IMR-90 (cell line): ENCODE data around the gene ZBTB39. TPM values are rescaled to one million over a fixed set of nuclear protein-coding genes. Genes with fewer than 3 reads are reported as not detected.

ENCODE experiments used
- ATAC-seq: fragments of 200-7000 bp; cut with Tn5 transposase; 2 replicates; pipeline ENCODE4 v1.9.1; 2020; ENCODE audit warnings: low read depth, mild to moderate bottlenecking, moderate library complexity
- BruUV-seq: library from RNA; stranded (reverse); fragments of 400-500 nt; replicated peaks from 2 replicates; lab custom pipeline; 2021; lab: Mats Ljungman, UMichigan
- CTCF ChIA-PET: fragments of 300-600 bp; formaldehyde crosslinking; extraction: SDS; loops from one replicate; lab custom pipeline; 2021; ENCODE audit warnings: antibody characterized with exemption; lab: Yijun Ruan, JAX
- POLR2A ChIA-PET: fragments of 300-600 bp; sonication (Branson Sonifier 250); formaldehyde crosslinking; loops from one replicate; lab custom pipeline; 2022; ENCODE audit warnings: antibody characterized with exemption; ENCODE audit not compliant: unreplicated experiment; lab: Charles Lee
- DNase-seq: peaks from one replicate; pipeline ENCODE4 v3.0.0; 2013
- H2AFZ ChIP-seq: replicated peaks from 2 replicates; pipeline ENCODE3; 2013; ENCODE audit warnings: low read length, mild to moderate bottlenecking; ENCODE audit not compliant: poor library complexity
- H2AK5ac ChIP-seq: 2 replicates; pipeline ENCODE4 v1.6.1; 2013; ENCODE audit warnings: low read depth, low read length, inconsistent platforms
- H2AK9ac ChIP-seq: replicated peaks from 2 replicates; pipeline ENCODE3; 2013; ENCODE audit warnings: mild to moderate bottlenecking, low read depth, low read length, moderate library complexity; ENCODE audit not compliant: poor library complexity
- H2BK120ac ChIP-seq: 2 replicates; pipeline ENCODE4 v1.6.1; 2013; ENCODE audit warnings: low read depth, low read length, inconsistent platforms
- H2BK15ac ChIP-seq: 3 replicates; pipeline ENCODE4 v1.6.1; 2013; ENCODE audit warnings: low read depth, low read length, inconsistent platforms
- H2BK20ac ChIP-seq: 2 replicates; pipeline ENCODE4 v1.6.1; 2013; ENCODE audit warnings: low read depth, mild to moderate bottlenecking, inconsistent platforms, low read length, moderate library complexity
- H2BK5ac ChIP-seq: 2 replicates; pipeline ENCODE4 v1.6.1; 2013; ENCODE audit warnings: mild to moderate bottlenecking, low read depth, low read length, inconsistent platforms; ENCODE audit not compliant: poor library complexity, severe bottlenecking
- H3K14ac ChIP-seq: replicated peaks from 2 replicates; pipeline ENCODE4 v1.6.1; 2013; ENCODE audit warnings: low read depth, low read length, inconsistent platforms
- H3K18ac ChIP-seq: 2 replicates; pipeline ENCODE4 v1.6.1; 2013; ENCODE audit warnings: low read depth, low read length, control low read depth
- H3K23ac ChIP-seq: 2 replicates; pipeline ENCODE4 v1.6.1; 2013; ENCODE audit warnings: low read depth, low read length, inconsistent platforms
- H3K27ac ChIP-seq: 2 replicates; pipeline ENCODE4 v1.5.1; 2013; ENCODE audit warnings: mild to moderate bottlenecking, control low read depth, low read length; ENCODE audit not compliant: insufficient read depth
- H3K27me3 ChIP-seq: 2 replicates; pipeline ENCODE4 v1.6.1; 2013; ENCODE audit warnings: low read length; ENCODE audit not compliant: control insufficient read depth, insufficient read depth
- H3K36me3 ChIP-seq: 2 replicates; pipeline ENCODE4 v1.6.1; 2013; ENCODE audit warnings: low read length, mixed read lengths; ENCODE audit not compliant: control insufficient read depth, insufficient read depth
- H3K4ac ChIP-seq: 2 replicates; pipeline ENCODE4 v1.6.1; 2013; ENCODE audit warnings: low read depth, low read length, inconsistent platforms
- H3K4me1 ChIP-seq: 2 replicates; pipeline ENCODE4 v1.6.1; 2013; ENCODE audit warnings: low read length, mixed read lengths; ENCODE audit not compliant: control insufficient read depth, insufficient read depth
- H3K4me2 ChIP-seq: 2 replicates; pipeline ENCODE4 v1.6.1; 2013; ENCODE audit warnings: low read depth, mild to moderate bottlenecking, control low read depth, low read length, moderate library complexity
- H3K4me3 ChIP-seq: 2 replicates; pipeline ENCODE4 v1.5.1; 2013; ENCODE audit warnings: low read depth, mild to moderate bottlenecking, control low read depth, low read length, moderate library complexity; ENCODE audit not compliant: insufficient read depth
- H3K56ac ChIP-seq: 2 replicates; pipeline ENCODE4 v1.6.1; 2013; ENCODE audit warnings: low read length, inconsistent platforms; ENCODE audit not compliant: insufficient read depth; ENCODE audit errors: extremely low read depth
- H3K79me1 ChIP-seq, 2 experiments: 2 replicates each; pipeline ENCODE4 v1.6.1; 2013; ENCODE audit warnings: low read length in 2 of 2, inconsistent platforms in 1 of 2, low read depth in 1 of 2
- H3K9ac ChIP-seq: 2 replicates; pipeline ENCODE4 v1.6.1; 2013; ENCODE audit warnings: low read depth, low read length, control low read depth
- H3K9me1 ChIP-seq: 2 replicates; pipeline ENCODE4 v1.6.1; 2013; ENCODE audit warnings: low read length, inconsistent platforms; ENCODE audit not compliant: insufficient read depth
- H3K9me3 ChIP-seq: 2 replicates; pipeline ENCODE4 v1.6.1; 2013; ENCODE audit warnings: low read length; ENCODE audit not compliant: control insufficient read depth, insufficient read depth
- H4K20me1 ChIP-seq: 2 replicates; pipeline ENCODE4 v1.6.1; 2013; ENCODE audit warnings: low read length, inconsistent platforms; ENCODE audit not compliant: insufficient read depth
- H4K5ac ChIP-seq: 2 replicates; pipeline ENCODE4 v1.6.1; 2013; ENCODE audit warnings: mild to moderate bottlenecking, low read depth, low read length, control low read depth
- H4K8ac ChIP-seq, 2 experiments: 2 replicates each; pipeline ENCODE4 v1.6.1; 2013; ENCODE audit warnings: low read depth in 2 of 2, low read length in 2 of 2, control low read depth in 1 of 2, inconsistent platforms in 1 of 2
- H4K91ac ChIP-seq: 2 replicates; pipeline ENCODE4 v1.6.1; 2013; ENCODE audit warnings: low read depth, low read length, inconsistent platforms; ENCODE audit not compliant: insufficient read depth
- BHLHE40 ChIP-seq: fragments of 150-350 bp; IDR thresholded peaks from 2 replicates; pipeline ENCODE4 v1.6.1; 2016; ENCODE audit warnings: mild to moderate bottlenecking, low read depth, low read length
- CEBPB ChIP-seq: IDR thresholded peaks from 2 replicates; pipeline ENCODE4 v1.6.1; 2012; ENCODE audit warnings: low read depth, low read length, improper control_type of control experiment
- CHD1 ChIP-seq: IDR thresholded peaks from 2 replicates; pipeline ENCODE4 v1.6.1; 2012; ENCODE audit warnings: low read depth, low read length, improper control_type of control experiment
- CTCF ChIP-seq: conservative IDR thresholded peaks from 2 replicates; pipeline ENCODE4 v1.5.1; 2012; ENCODE audit warnings: mild to moderate bottlenecking, low read depth, low read length, improper control_type of control experiment
- ELK1 ChIP-seq: fragments of 150-350 bp; IDR thresholded peaks from 2 replicates; pipeline ENCODE4 v1.6.1; 2016; ENCODE audit warnings: low read depth, mild to moderate bottlenecking, low read length, moderate library complexity, borderline replicate concordance
- FOS ChIP-seq: fragments of 150-350 bp; IDR thresholded peaks from 2 replicates; pipeline ENCODE4 v1.6.1; 2016; ENCODE audit warnings: low read depth, low read length
- MAFK ChIP-seq: IDR thresholded peaks from 2 replicates; pipeline ENCODE4 v1.6.1; 2012; ENCODE audit warnings: low read depth, low read length, improper control_type of control experiment
- MAZ ChIP-seq: IDR thresholded peaks from 2 replicates; pipeline ENCODE4 v1.6.1; 2012; ENCODE audit warnings: low read depth, mild to moderate bottlenecking, low read length, improper control_type of control experiment, moderate library complexity, borderline replicate concordance
- MXI1 ChIP-seq: IDR thresholded peaks from 2 replicates; pipeline ENCODE4 v1.6.1; 2012; ENCODE audit warnings: low read depth, mild to moderate bottlenecking, low read length, moderate library complexity, borderline replicate concordance
- NFE2L2 ChIP-seq: fragments of 150-350 bp; IDR thresholded peaks from 2 replicates; pipeline ENCODE4 v1.6.1; 2016; ENCODE audit warnings: low read depth, mild to moderate bottlenecking, low read length
- POLR2A ChIP-seq: IDR thresholded peaks from 2 replicates; pipeline ENCODE4 v1.6.1; 2012; ENCODE audit warnings: mild to moderate bottlenecking, low read depth, low read length
- RCOR1 ChIP-seq: IDR thresholded peaks from 2 replicates; pipeline ENCODE4 v1.6.1; 2012; ENCODE audit warnings: mild to moderate bottlenecking, low read length, improper control_type of control experiment; ENCODE audit not compliant: insufficient replicate concordance
- RFX5 ChIP-seq: IDR thresholded peaks from 2 replicates; pipeline ENCODE4 v1.8.0; 2012; ENCODE audit warnings: low read depth, mild to moderate bottlenecking, low read length, moderate library complexity
- SMC3 ChIP-seq: fragments of 150-350 bp; IDR thresholded peaks from 2 replicates; pipeline ENCODE4 v1.6.1; 2016; ENCODE audit warnings: low read depth, mild to moderate bottlenecking, antibody characterized with exemption, low read length, moderate library complexity
- USF2 ChIP-seq: fragments of 150-350 bp; IDR thresholded peaks from 2 replicates; pipeline ENCODE4 v1.6.1; 2017; ENCODE audit warnings: mild to moderate bottlenecking, antibody characterized with exemption, low read length, low read depth
- WGBS, 2 experiments: methylation state at CpG; one replicate each; pipeline versions ENCODE4 v1.1.5 to v1.1.7; 2013; ENCODE audit warnings: missing lambda C conversion rate in 2 of 2; ENCODE audit not compliant: insufficient read length in 1 of 2; ENCODE audit errors: extremely low coverage in 2 of 2; 5-methylcytosine and 5-hydroxymethylcytosine counted together
- dilution Hi-C: fragments of 300-500 bp; cut with HindIII; formaldehyde crosslinking; loops from one replicate; pipeline ENCODE4 v1.14.3; 2018; ENCODE audit warnings: low sequenced_read_pairs; ENCODE audit not compliant: unreplicated experiment
- in situ Hi-C: fragments of 300-500 bp; cut with MboI; formaldehyde crosslinking; loops from 3 replicates; pipeline ENCODE4 v1.14.3; 2019; ENCODE audit warnings: low sequenced_read_pairs, inconsistent platforms, mixed read lengths
- intact Hi-C: fragments of 100-400 bp; cut with micrococcal nuclease; formaldehyde crosslinking; loops from 2 replicates; pipeline ENCODE4 v1.10.0; 2022
- polyA plus RNA-seq, 3 experiments: library from polyadenylated mRNA; depleted of rRNA; stranded (reverse); fragments of >200 nt; gene quantifications; 2 replicates each; pipeline ENCODE4 v1.2.3, GENCODE V29; 2012; ENCODE audit warnings: low replicate concordance in 1 of 3
- total RNA-seq: library from RNA; depleted of rRNA; stranded (reverse); fragments of >200 nt; gene quantifications from 2 replicates; pipeline ENCODE4 v1.2.3, GENCODE V29; 2012

Gene ZBTB39
- total and polyA plus RNA-seq, 2 of the 4 experiments (the other 2 are of a cell fraction) = 4.0 to 5.2 TPM

GRCh38 chr12:56948881-56949280, 57.5 kb downstream of the ZBTB39 start:
- H4K91ac ChIP-seq = no peak overlapping the region
- CTCF ChIA-PET = no interaction called here
- no TSS peak for BruUV-seq

More at GRCh38 chr12:56948881-56949280, 57.5 kb downstream of the ZBTB39 start:
- Histone ChIP-seq H2AK9ac (no peak overlapping the region), H3K27me3 (peaks cover 12% of the 10 kb centered on the region), H3K9ac (no peak overlapping the region), H3K27ac (no peak overlapping the region), H4K5ac (no peak overlapping the region), H2AK5ac (no peak overlapping the region), H2BK15ac (no peak overlapping the region), H2AFZ (no peak overlapping the region), H4K8ac (no peak overlapping the region), H4K20me1 (no peaks in the 10 kb centered on the region), H3K56ac (no peak overlapping the region), H3K36me3 (no peaks in the 10 kb centered on the region), H3K23ac (no peak overlapping the region), H3K79me1 (no peaks in the 10 kb centered on the region), H3K14ac (no peak overlapping the region), H3K4me1 (no peaks in the 10 kb centered on the region), H3K18ac (no peak overlapping the region), H3K4me3 (no peak overlapping the region), H3K4me2 (no peak overlapping the region), H3K9me3 (no peaks in the 10 kb centered on the region), H2BK120ac (no peak overlapping the region), H2BK20ac (no peak overlapping the region), H3K9me1 (no peaks in the 10 kb centered on the region), H2BK5ac (no peak overlapping the region), H3K4ac (no peak overlapping the region)
- in situ Hi-C loops (no loop called here), dilution Hi-C loops (no loop called here), intact Hi-C loops (no loop called here)
- POLR2A ChIA-PET = no interaction called here
- DNase-seq (no peak), ATAC-seq (no peak)
- 88% methylated on average over 1 of the region's 2 CpGs; no CpG with 5 or more reads in 1 of the 2 experiments for WGBS, 2 experiments
- TF ChIP-seq POLR2A = no peak
- no peak for TF ChIP-seq ELK1
- no peak for TF ChIP-seq RFX5
- TF ChIP-seq NFE2L2 = no peak
- TF ChIP-seq RCOR1 = no peak
- no peak for TF ChIP-seq CTCF
- TF ChIP-seq FOS = no peak
- no peak for TF ChIP-seq SMC3
- TF ChIP-seq CHD1 = no peak
- no peak for TF ChIP-seq MAFK
- TF ChIP-seq USF2 = no peak
- no peak for TF ChIP-seq MAZ
- no peak for TF ChIP-seq BHLHE40
- TF ChIP-seq MXI1 = no peak
- no peak for TF ChIP-seq CEBPB
